ENCODE measurements around the gene METRNL.

DNA sequence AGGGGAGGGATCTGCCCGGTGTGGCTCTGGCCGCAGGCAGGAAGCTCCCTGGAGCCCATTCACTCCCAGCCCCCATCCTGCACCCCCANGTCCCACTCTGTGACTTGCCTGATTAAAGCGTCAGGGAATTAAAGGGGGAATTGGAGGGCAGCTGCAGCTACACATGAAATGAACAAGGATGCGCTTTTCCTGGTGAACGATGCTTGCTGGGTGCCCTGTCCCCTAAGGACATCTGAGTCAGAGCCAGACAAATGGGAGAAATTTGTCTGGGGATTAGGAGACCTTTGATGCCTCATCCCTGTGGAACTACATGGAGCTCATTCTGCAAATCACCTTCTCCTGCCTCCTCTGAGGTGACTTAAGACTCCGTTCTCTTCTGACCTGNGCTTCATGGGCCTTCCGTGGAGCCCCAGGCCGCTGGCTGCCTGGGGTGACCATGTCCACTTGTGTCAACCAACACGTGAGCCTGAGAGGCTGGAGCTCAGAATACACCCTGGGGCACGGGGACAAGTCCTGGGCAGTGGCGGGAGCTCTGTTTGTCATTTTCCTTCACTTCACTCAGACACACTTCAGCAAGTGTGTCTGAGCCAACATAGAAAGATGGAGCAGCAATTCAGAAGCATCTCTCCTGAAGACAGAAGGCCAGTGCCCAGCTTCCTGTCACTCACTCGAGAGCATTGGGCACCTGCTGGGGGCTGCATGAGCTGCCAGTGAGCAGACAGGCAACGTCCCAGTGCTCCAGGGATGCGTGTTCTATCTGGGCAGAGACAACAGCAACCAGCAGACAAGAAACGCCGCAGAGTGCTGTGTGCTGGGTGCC lies 54.1 kb downstream of the METRNL start:
- TF ChIP-seq, protein P1, sequence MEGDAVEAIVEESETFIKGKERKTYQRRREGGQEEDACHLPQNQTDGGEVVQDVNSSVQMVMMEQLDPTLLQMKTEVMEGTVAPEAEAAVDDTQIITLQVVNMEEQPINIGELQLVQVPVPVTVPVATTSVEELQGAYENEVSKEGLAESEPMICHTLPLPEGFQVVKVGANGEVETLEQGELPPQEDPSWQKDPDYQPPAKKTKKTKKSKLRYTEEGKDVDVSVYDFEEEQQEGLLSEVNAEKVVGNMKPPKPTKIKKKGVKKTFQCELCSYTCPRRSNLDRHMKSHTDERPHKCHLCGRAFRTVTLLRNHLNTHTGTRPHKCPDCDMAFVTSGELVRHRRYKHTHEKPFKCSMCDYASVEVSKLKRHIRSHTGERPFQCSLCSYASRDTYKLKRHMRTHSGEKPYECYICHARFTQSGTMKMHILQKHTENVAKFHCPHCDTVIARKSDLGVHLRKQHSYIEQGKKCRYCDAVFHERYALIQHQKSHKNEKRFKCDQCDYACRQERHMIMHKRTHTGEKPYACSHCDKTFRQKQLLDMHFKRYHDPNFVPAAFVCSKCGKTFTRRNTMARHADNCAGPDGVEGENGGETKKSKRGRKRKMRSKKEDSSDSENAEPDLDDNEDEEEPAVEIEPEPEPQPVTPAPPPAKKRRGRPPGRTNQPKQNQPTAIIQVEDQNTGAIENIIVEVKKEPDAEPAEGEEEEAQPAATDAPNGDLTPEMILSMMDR (IDR thresholded peaks at IDR 0.05), result no peak
- no peak for TF ChIP-seq POLR2A (IDR thresholded peaks at IDR 0.05)
- no peak for TF ChIP-seq POLR2AphosphoS5 (IDR thresholded peaks at IDR 0.05; ENCODE audit: insufficient read depth in 1 of 2, low read depth in 1 of 2)
